DLD1 (cell line): ENCODE measurements around the gene PCCA.
"Not testable (repeated sequence)": the region's sequence is repeated elsewhere in the genome, so short reads cannot be mapped to it uniquely, and the experiment has no call there.

Experiments
- in situ Hi-C: cut with HindIII; loops from 2 replicates; pipeline ENCODE4 v1.10.0; 2017; ENCODE audit warnings: low sequenced_read_pairs

The PCCA gene

GRCh38 chr13:100095498-100095897 lies 6.6 kb downstream of the PCCA start:
- in situ Hi-C loops = no loop called here

GRCh38 chr13:100096526-100096925 lies 7.6 kb downstream of the PCCA start:
- in situ Hi-C loops = no loop called here

- in situ Hi-C loops = no loop called here
Observed at GRCh38 chr13:100097821-100098220, 8.9 kb downstream of the PCCA start.

GRCh38 chr13:100098445-100099116 lies 9.7 kb downstream of the PCCA start:
- in situ Hi-C loops = no loop called here

GRCh38 chr13:100099117-100099445 lies 10.2 kb downstream of the PCCA start:
- in situ Hi-C loops = not testable (repeated sequence)

- in situ Hi-C loops = no loop called here
Observed at GRCh38 chr13:100100115-100100879, 11.4 kb downstream of the PCCA start.

- in situ Hi-C loops = no loop called here
Observed at GRCh38 chr13:100102042-100102441, 13.1 kb downstream of the PCCA start.

- in situ Hi-C loops = no loop called here
Observed at GRCh38 chr13:100106005-100106404, 17.1 kb downstream of the PCCA start.

- in situ Hi-C loops = no loop called here
Observed at GRCh38 chr13:100106705-100107104, 17.8 kb downstream of the PCCA start.

- in situ Hi-C loops = no loop called here
Observed at GRCh38 chr13:100108913-100109507, 20.1 kb downstream of the PCCA start.

GRCh38 chr13:100110269-100110668 lies 21.4 kb downstream of the PCCA start:
- in situ Hi-C loops = no loop called here

- in situ Hi-C loops = no loop called here
Observed at GRCh38 chr13:100112186-100112838, 23.4 kb downstream of the PCCA start.

- in situ Hi-C loops = no loop called here
Observed at GRCh38 chr13:100115693-100116254, 26.9 kb downstream of the PCCA start.

GRCh38 chr13:100124265-100124664 lies 35.4 kb downstream of the PCCA start:
- in situ Hi-C loops = no loop called here

- in situ Hi-C loops = no loop called here
Observed at GRCh38 chr13:100125946-100126345, 37.1 kb downstream of the PCCA start.

- in situ Hi-C loops = no loop called here
Observed at GRCh38 chr13:100128373-100128772, 39.5 kb downstream of the PCCA start.

GRCh38 chr13:100128838-100129237 lies 39.9 kb downstream of the PCCA start:
- in situ Hi-C loops = no loop called here

- in situ Hi-C loops = no loop called here
Observed at GRCh38 chr13:100129605-100130004, 40.7 kb downstream of the PCCA start.

- in situ Hi-C loops = no loop called here
Observed at GRCh38 chr13:100130092-100130491, 41.2 kb downstream of the PCCA start.

GRCh38 chr13:100130930-100131511 lies 42.1 kb downstream of the PCCA start:
- in situ Hi-C loops = no loop called here
